Stomach smooth muscle (tissue), 2 donors: ENCODE measurements around the gene USP6NL.

ENCODE experiments used
- H3K27ac ChIP-seq: one replicate; pipeline ENCODE4 v1.7.0; 2013; ENCODE audit warnings: mild to moderate bottlenecking, low read length, inconsistent platforms
- H3K27me3 ChIP-seq, 2 donors: one replicate each; pipeline ENCODE4 v1.7.0; 2013; ENCODE audit warnings: low read length in 2 of 2; ENCODE audit not compliant: insufficient read depth in 2 of 2, control insufficient read depth in 1 of 2
- H3K36me3 ChIP-seq, 2 donors: one replicate each; pipeline ENCODE4 v1.7.0; 2013; ENCODE audit warnings: low read length in 2 of 2; ENCODE audit not compliant: control insufficient read depth in 2 of 2, insufficient read depth in 2 of 2
- H3K4me1 ChIP-seq: one replicate; pipeline ENCODE4 v1.7.0; 2013; ENCODE audit warnings: low read length; ENCODE audit not compliant: control insufficient read depth, insufficient read depth
- H3K4me3 ChIP-seq, 2 donors: one replicate each; pipeline ENCODE4 v1.7.0; 2013; ENCODE audit warnings: low read length in 2 of 2
- H3K9ac ChIP-seq, 2 donors: one replicate each; pipeline ENCODE4 v1.7.0; 2013; ENCODE audit warnings: low read length in 2 of 2, mild to moderate bottlenecking in 1 of 2
- H3K9me3 ChIP-seq, 2 donors: one replicate each; pipeline ENCODE4 v1.7.0; 2013; ENCODE audit warnings: low read length in 2 of 2; ENCODE audit not compliant: control insufficient read depth in 2 of 2
- donor health status: healthy.
- donor health status: Pancreatic carcinoma.

Gene USP6NL

DNA sequence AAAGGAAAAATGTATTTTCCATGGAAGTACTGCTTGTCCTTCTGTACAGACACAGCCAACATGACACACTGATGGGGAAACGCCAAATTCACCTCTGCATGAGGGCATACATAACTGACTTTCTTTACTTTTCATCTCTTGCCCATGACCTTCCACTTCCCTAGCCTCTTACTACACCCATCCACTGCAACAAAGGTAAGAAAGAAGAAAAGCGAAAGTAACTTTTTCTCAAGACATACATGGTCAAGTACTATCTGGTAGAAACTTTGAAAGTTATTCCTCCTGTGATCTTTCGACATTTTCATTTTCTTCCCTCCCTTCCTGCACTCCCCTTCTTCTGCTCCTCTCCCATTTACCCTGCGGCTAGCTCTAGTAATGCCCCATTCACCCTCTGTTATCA, 130.8 kb downstream of the USP6NL start:
- H3K4me3 ChIP-seq, result no peak overlapping the region
- H3K9ac ChIP-seq, result no peak overlapping the region
- no peaks in the 10 kb centered on the region for H3K4me1 ChIP-seq
- H3K27ac ChIP-seq, result no peak overlapping the region
- no peaks in the 10 kb centered on the region for H3K36me3 ChIP-seq
- H3K9me3 ChIP-seq, result no peaks in the 10 kb centered on the region
- H3K27me3 ChIP-seq, result no peaks in the 10 kb centered on the region

DNA sequence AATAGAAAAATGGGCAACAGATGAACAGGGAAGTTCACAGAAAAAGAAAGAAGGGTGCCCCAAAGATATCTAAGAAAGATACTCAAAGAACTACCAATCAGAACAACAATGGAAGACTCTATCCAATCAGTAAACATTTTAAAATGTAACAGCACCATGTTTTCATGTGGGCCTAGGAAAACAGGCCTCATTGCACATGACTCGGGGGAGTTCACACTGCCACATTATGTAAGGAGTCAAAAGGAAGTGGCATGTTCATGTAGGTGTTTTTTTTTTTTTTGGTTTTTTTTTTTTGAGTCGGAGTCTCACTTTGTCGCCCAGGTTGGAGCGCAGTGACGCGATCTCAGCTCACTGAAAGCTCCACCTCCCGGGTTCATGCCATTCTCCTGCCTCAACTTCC, 132.2 kb downstream of the USP6NL start:
- Histone ChIP-seq H3K27ac (no peak overlapping the region), H3K36me3 (no peaks in the 10 kb centered on the region)

DNA sequence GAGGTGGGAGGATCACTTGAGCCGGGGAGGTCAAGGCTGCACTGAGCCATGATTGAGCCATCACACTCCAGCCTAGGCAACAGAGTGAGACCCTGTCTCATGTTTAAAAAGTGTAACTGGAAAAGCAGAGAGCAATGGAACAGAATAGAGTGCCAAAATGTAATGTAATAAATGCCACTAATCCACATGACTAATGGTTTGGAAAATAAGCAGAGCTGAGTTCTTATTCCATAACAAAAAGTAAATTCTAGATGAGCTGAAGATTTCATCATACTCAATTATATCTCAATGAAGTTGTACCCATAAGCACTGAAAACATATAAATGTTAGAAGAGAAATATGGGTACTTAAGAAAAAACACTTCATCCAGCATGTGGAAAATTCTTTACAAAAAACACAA, 132.6 kb downstream of the USP6NL start:
- no peaks in the 10 kb centered on the region for H3K9me3 ChIP-seq
- H3K4me1 ChIP-seq, result no peaks in the 10 kb centered on the region
- no peak overlapping the region for H3K27ac ChIP-seq
- no peaks in the 10 kb centered on the region for H3K36me3 ChIP-seq
- no peaks in the 10 kb centered on the region for H3K27me3 ChIP-seq
- H3K9ac ChIP-seq, result no peak overlapping the region
- H3K4me3 ChIP-seq, result no peak overlapping the region

More for the DNA sequence above, 132.2 kb downstream of the USP6NL start:
- Histone ChIP-seq H3K4me3 (no peak overlapping the region), H3K27me3 (no peaks in the 10 kb centered on the region), H3K9me3 (no peaks in the 10 kb centered on the region), H3K4me1 (no peaks in the 10 kb centered on the region), H3K9ac (no peak overlapping the region)

DNA sequence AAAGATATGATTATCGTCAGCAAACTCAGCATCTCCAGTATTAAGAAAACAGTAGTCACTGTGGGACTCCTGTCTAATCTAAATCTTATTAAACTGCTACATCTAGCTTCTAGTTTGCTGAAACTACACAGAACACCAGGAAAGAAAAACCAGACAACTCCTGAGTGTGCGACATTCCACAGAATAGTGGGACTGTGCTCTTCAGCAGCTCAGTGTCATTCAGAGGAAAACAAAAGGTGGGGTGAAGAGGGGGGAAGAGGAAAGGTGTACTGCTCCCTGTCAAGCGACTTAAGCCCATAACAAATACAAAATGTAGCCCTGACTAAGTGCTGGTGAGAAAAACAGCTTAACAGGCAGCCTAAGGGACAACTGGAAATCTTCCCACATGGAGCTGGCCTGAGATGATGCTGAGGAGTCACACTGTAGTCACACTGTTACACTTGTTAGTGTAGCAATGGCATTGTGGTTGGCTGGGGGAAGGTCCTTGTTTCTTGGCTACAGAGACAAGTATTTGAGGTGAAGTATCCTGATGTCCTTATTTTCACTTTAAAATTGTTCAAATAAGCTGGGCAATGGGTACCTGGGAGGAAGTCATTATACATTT, 135.5 kb downstream of the USP6NL start:
- H3K36me3 ChIP-seq, result no peaks in the 10 kb centered on the region
- H3K4me1 ChIP-seq, result peaks cover 7% of the 10 kb centered on the region
- H3K4me3 ChIP-seq, result no peak overlapping the region
- no peak overlapping the region for H3K27ac ChIP-seq
- H3K9ac ChIP-seq, result no peak overlapping the region
- H3K27me3 ChIP-seq, result no peaks in the 10 kb centered on the region
- H3K9me3 ChIP-seq, result no peaks in the 10 kb centered on the region

DNA sequence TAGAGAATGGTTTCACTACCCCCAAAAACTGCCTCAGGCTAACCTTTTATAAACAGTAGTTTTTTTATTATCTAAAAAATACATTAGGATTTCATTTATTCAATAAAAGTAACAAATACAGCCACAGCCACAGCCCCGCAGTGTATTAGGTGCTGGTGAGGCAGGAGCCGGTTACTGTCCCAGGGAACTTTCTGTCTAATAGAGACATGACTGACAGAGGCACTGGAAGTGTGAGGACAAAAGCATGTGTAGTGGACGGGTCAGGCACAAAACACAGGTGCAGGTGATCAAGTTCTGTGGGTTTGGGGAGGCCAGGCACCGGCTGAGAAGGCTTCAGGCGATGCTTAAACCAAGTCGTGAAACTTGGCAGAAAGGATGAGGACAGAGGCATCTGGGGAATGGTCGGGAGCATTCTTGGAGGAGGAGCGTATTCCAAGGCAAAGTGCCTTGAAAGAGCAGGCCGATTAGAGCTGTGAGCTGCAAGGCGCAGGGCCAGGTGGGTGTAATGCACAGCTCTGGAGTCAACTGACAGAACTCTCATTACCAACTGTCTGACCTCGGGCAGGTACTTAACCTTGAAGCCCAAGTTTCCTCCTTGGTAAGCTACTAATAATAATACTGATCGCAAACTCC, 138.2 kb downstream of the USP6NL start:
- Histone ChIP-seq H3K9me3 (no peaks in the 10 kb centered on the region), H3K4me3 (no peak overlapping the region), H3K4me1 (peaks cover 7% of the 10 kb centered on the region), H3K27ac (no peak overlapping the region), H3K9ac (peak overlapping the region in 1 of 2 donors; percentile 21), H3K36me3 (peaks cover 0 to 3% of the 10 kb centered on the region in 2 donors), H3K27me3 (no peaks in the 10 kb centered on the region)

DNA sequence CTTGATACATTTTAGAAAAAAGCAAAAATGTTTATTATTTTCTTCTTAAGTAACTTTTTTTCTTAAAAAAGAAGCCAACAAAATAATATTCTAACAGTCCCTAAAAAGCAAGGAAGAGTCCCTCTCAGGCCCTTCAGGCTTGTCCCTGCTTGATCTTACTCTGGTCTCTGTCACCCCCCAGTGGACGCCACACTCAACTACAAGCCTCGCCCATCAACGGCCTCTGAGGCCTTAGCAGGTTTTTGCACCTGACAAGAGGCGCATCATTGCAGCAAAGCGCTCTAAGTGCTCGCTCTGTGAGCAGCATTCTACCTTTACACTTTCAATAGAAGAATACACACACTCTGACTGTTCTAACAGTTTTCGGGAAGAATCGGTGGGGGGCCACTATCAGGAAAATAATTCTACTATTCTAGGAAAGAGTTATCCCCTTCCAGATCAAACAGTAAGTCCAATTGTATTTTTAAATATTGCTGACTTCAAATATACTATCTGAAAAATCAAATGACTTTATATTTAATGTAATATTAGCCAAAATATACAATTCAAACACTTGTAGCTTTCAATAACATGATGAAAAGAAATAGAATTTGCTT, 139.2 kb downstream of the USP6NL start:
- H3K4me1 ChIP-seq, result peaks cover 7% of the 10 kb centered on the region
- H3K9ac ChIP-seq, result no peak overlapping the region
- peaks cover 0 to 3% of the 10 kb centered on the region in 2 donors for H3K36me3 ChIP-seq
- no peak overlapping the region for H3K27ac ChIP-seq
- no peak overlapping the region for H3K4me3 ChIP-seq
- H3K9me3 ChIP-seq, result no peaks in the 10 kb centered on the region
- H3K27me3 ChIP-seq, result no peaks in the 10 kb centered on the region

DNA sequence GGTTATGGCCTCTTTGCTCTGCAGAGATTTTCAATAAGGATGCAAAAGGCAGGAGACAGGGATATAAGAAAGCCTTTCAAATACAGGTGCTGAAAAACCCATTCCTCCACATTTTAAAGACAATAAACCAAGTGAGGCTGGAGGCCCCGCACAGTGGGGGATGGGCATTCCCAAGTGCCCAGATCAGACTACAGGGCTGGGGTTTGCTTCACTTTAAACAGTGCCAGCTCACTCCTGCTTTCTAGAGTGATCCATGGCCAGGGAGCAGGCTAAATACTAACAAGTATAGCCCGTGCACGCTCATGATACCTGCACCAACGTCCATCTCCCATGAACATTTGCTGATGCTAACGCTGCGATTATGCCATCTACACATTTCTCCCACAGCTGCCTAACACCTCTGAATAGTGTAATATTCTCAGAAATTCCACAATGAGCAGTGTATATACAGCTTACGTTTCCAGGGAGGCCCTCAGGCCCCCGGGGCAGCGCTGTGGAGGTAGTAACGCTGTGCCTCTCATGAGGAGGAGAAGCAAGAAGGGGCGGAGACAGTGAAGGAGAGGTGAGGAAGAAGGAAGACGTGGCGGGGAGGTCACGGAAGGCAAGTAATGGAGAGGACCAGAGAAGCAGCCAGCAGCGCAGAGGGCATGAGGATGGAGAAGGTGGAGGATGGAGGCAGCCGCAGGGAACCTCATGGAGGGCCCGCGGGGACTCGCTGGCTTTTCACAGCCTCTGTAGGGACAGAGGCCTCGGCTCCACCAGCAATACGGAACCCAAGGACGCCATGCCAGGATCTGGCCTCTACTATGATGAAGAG, 141.7 kb downstream of the USP6NL start:
- no peak overlapping the region for H3K4me3 ChIP-seq
- no peaks in the 10 kb centered on the region for H3K9me3 ChIP-seq
- no peak overlapping the region for H3K27ac ChIP-seq
- no peak overlapping the region for H3K9ac ChIP-seq
- H3K36me3 ChIP-seq, result peaks cover 0 to 3% of the 10 kb centered on the region in 2 donors
- H3K27me3 ChIP-seq, result no peaks in the 10 kb centered on the region
- peaks cover 13% of the 10 kb centered on the region for H3K4me1 ChIP-seq

DNA sequence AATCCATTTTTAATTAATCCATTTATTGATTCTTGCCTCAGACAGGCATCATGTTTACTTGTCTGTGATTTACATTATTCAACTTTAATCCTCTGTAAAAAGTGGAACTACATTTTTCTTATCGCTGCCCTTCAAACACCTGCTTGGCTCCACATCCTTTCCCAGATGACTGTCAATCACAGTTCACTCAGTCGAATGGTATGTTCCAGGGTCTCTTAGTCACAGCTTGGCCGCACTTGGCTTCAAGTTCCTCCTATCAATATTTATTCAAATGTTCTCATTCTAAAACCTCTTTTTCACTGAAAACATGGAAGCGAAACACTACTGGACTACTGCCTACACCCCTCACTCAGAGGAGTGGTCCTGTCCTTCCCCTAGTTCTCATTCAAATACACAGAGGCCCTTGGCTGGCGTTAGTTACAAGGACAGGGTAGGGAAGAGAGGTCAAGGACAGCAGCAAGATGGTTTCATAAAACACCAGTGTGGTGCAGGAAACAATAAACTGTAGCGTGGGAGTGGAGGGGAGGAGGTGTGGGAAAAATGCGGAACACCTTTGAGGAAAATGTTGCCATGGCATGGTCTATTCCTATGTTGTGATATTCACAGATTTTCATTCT, 143.2 kb downstream of the USP6NL start:
- H3K9ac ChIP-seq, result no peak overlapping the region
- H3K4me3 ChIP-seq, result no peak overlapping the region
- H3K9me3 ChIP-seq, result no peaks in the 10 kb centered on the region
- no peaks in the 10 kb centered on the region for H3K27me3 ChIP-seq
- H3K36me3 ChIP-seq, result peaks cover 0 to 3% of the 10 kb centered on the region in 2 donors
- no peak overlapping the region for H3K27ac ChIP-seq
- peaks cover 10% of the 10 kb centered on the region for H3K4me1 ChIP-seq

DNA sequence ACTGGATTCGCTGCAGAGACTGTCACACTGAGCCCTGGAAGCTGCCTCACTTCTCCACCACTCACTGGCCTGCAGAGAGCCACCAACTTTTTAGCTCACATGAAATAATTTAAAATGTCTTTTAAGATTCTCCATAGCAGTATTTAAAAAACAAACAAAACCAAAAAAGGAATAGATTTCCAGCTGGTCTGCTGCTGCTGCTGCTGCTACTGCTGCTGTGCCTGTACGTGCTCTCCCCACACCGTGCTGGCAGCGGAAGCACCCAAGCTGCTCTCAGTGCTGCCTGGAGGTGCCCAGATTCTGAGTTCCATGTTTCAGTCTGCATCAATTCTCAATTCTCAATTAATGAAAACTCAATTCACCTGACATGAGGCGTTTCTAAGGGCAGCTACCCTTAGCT, 146.0 kb downstream of the USP6NL start:
- no peaks in the 10 kb centered on the region for H3K27me3 ChIP-seq
- H3K4me3 ChIP-seq, result peak overlapping the region; percentile 19 to 35
- no peak overlapping the region for H3K27ac ChIP-seq
- H3K9ac ChIP-seq, result no peak overlapping the region
- H3K36me3 ChIP-seq, result peaks cover 9 to 14% of the 10 kb centered on the region in 2 donors
- peaks cover 6% of the 10 kb centered on the region for H3K4me1 ChIP-seq
- no peaks in the 10 kb centered on the region for H3K9me3 ChIP-seq

DNA sequence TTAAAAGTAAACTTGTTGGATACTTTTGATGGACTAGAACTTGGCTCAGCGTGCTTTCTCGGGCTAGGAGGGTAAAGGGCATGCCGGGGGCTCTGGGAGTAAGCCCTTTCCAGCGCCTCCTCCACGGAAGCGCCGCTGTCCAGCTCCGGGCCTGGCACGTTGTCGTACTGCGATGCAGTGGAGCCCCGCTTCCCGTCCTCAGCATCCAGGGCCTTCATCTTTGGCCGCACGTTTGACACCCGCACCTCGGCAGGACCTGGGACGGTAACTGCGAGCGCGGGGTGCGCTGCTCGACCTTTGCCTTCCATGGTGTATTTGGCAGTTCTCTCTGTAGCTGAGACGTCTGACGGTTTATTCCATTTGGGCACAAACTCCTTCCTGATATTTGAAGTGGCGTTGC, 148.3 kb downstream of the USP6NL start:
- Histone ChIP-seq H3K9me3 (no peaks in the 10 kb centered on the region), H3K27ac (no peak overlapping the region), H3K27me3 (no peaks in the 10 kb centered on the region), H3K4me3 (no peak overlapping the region), H3K9ac (no peak overlapping the region), H3K4me1 (peaks cover 6% of the 10 kb centered on the region), H3K36me3 (peaks cover 9 to 11% of the 10 kb centered on the region in 2 donors)
